Activated naive CD4-positive, alpha-beta T cell treated with anti-CD3 and anti-CD28 coated beads, Interleukin-2, amount 50 U/mL, for 24 hours (primary cell): ENCODE results near the gene SLX9.

ENCODE experiments used
- H3K27ac Mint-ChIP-seq: one replicate; pipeline ENCODE4 v1.8.0; 2021; ENCODE audit warnings: mild to moderate bottlenecking, mixed read lengths
- H3K27me3 Mint-ChIP-seq: one replicate; pipeline ENCODE4 v1.8.0; 2021; ENCODE audit warnings: mixed read lengths
- H3K36me3 Mint-ChIP-seq: one replicate; pipeline ENCODE4 v1.8.0; 2021; ENCODE audit warnings: mixed read lengths
- H3K4me1 Mint-ChIP-seq: one replicate; pipeline ENCODE4 v1.8.0; 2021; ENCODE audit warnings: mixed read lengths
- H3K4me3 Mint-ChIP-seq: one replicate; pipeline ENCODE4 v1.8.0; 2021; ENCODE audit warnings: mild to moderate bottlenecking, mixed read lengths
- H3K9me3 Mint-ChIP-seq: one replicate; pipeline ENCODE4 v1.8.0; 2021; ENCODE audit warnings: mixed read lengths

The SLX9 gene

GRCh38 chr21:45010860-45011259 is 71.0 kb downstream of the SLX9 start:
- Mint-ChIP-seq H3K36me3 (no peaks in the 10 kb centered on the region), H3K4me3 (no peak overlapping the region), H3K27ac (no peak overlapping the region), H3K4me1 (no peaks in the 10 kb centered on the region), H3K27me3 (peaks cover 5% of the 10 kb centered on the region), H3K9me3 (no peaks in the 10 kb centered on the region)

GRCh38 chr21:45011426-45011825 is 71.6 kb downstream of the SLX9 start:
- H3K36me3 Mint-ChIP-seq: no peaks in the 10 kb centered on the region
- no peak overlapping the region for H3K27ac Mint-ChIP-seq
- no peaks in the 10 kb centered on the region for H3K4me1 Mint-ChIP-seq
- H3K9me3 Mint-ChIP-seq: no peaks in the 10 kb centered on the region
- H3K4me3 Mint-ChIP-seq: no peak overlapping the region
- H3K27me3 Mint-ChIP-seq: peaks cover 6% of the 10 kb centered on the region

DNA sequence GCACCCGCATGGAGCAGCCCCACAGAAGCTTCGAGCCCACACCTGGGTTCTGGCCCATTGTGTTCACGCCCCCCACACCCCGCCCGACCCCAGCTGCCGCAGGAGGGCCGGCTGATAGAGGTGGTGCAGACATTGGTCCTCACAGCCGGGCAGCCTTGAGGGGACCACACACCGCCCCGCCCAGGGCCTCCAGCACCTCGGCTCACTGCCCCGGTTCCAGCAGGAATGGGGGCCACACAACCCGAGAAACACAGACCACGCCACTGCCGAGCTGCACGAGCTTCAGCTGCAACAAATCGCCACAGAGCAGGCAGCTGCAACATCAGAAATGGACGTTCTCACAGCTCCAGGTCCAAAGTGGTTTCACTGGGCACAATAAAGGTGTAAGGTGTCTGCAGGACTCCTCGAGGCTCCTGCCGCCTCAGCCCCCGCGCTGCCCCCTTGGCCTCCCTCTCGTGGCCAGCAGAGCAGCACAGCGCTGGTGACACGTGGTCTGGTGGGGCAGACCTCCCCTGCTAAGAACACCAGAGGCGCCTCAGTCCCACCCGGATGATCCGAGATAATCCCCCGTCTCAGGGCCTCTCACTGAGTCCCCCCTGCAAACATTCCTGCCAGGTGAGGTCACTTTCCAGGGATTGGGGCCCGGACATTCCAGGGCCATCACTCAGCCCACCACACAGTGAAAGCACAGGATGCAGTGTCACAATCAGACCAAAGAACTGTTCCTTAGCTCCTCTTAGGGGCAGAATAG is 72.3 kb downstream of the SLX9 start:
- Mint-ChIP-seq H3K4me3 (no peak overlapping the region), H3K27me3 (peaks cover 9% of the 10 kb centered on the region), H3K4me1 (no peaks in the 10 kb centered on the region), H3K27ac (no peak overlapping the region), H3K36me3 (no peaks in the 10 kb centered on the region), H3K9me3 (no peaks in the 10 kb centered on the region)

- H3K27ac Mint-ChIP-seq: no peak overlapping the region
- no peaks in the 10 kb centered on the region for H3K9me3 Mint-ChIP-seq
- peaks cover 14% of the 10 kb centered on the region for H3K27me3 Mint-ChIP-seq
- H3K4me3 Mint-ChIP-seq: no peak overlapping the region
- peaks cover 5% of the 10 kb centered on the region for H3K4me1 Mint-ChIP-seq
- no peaks in the 10 kb centered on the region for H3K36me3 Mint-ChIP-seq
These were observed 72.9 kb downstream of the SLX9 start for GRCh38 chr21:45012662-45013259.

- Mint-ChIP-seq H3K4me3 (no peak overlapping the region), H3K36me3 (no peaks in the 10 kb centered on the region), H3K27me3 (peaks cover 16% of the 10 kb centered on the region), H3K4me1 (peaks cover 8% of the 10 kb centered on the region), H3K9me3 (no peaks in the 10 kb centered on the region), H3K27ac (peak overlapping the region; percentile 59)
These were observed 73.5 kb downstream of the SLX9 start for GRCh38 chr21:45013260-45013841.

DNA sequence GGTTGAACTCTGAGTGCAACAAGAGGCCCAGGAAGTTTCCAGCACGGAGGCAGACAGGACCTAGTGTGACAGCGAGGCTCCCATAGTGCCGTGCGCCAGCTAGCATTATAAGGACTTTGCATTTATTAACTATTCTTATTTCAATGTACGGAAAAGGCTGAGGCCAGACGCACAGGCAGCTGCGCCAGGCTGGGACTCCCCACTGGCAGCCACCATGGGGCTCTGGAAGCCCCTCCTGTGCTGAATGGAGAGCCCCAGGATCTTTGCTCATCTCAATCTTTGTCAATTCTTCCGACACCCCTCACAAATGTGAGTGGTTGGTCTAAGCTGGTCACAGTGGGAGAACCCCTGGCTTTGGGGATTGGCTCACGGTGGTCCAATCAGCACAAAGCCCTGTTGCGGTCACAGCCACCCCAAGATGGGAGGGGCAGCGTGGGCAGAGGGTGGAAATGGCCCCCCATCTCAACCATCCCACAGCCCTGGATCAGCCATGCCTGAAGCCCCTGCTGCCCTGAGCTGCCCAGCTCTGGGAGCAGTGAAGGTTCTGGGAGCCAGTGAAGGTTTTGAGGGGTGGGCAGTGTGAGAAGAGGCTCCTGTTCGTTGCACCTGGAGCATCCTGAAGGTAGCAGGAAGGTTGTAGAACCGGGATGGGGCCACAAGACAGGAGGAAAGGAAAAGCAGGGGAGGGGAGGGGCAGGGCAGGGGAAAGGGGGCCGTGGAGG is 75.1 kb downstream of the SLX9 start:
- H3K36me3 Mint-ChIP-seq: no peaks in the 10 kb centered on the region
- peaks cover 8% of the 10 kb centered on the region for H3K4me1 Mint-ChIP-seq
- H3K4me3 Mint-ChIP-seq: no peak overlapping the region
- H3K27ac Mint-ChIP-seq: no peak overlapping the region
- no peaks in the 10 kb centered on the region for H3K9me3 Mint-ChIP-seq
- H3K27me3 Mint-ChIP-seq: peaks cover 19% of the 10 kb centered on the region

- Mint-ChIP-seq H3K27ac (no peak overlapping the region), H3K4me1 (peaks cover 8% of the 10 kb centered on the region), H3K27me3 (peaks cover 19% of the 10 kb centered on the region), H3K4me3 (no peak overlapping the region), H3K36me3 (no peaks in the 10 kb centered on the region), H3K9me3 (no peaks in the 10 kb centered on the region)
These were observed 75.6 kb downstream of the SLX9 start for GRCh38 chr21:45015469-45015860.

- Mint-ChIP-seq H3K27me3 (peaks cover 19% of the 10 kb centered on the region), H3K27ac (no peak overlapping the region)
These were observed 76.2 kb downstream of the SLX9 start for GRCh38 chr21:45016031-45016405.

DNA sequence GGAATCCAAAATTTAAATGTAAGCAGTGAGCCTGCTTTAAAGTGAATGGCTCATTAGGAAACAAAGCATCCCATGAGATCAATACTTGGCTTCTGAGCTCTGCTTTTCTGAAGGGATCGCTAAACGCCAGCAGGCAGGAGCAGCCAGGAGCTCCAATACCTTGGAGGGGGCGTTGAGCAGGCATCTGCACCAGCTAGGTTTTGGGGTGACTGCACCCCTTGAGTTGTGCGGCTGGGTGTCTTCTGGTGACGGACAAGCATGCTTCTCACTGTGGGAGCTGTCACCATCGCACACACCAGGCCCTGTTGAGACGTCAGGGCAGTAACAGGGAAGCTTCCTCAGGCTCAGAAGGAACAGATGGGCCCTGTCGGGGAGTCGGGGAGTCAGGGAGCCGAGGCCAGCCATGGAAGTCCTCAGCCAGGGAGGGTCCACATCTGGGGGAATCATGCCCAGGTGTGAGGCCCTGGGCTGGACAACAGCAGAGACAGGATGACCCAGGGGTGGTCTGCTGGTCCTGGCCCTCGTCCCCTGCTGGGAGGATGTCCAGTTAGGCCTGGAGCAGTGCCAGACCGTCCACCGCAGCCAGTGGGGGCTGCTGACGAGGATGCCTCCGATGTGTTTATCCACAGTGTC is 76.7 kb downstream of the SLX9 start:
- Mint-ChIP-seq H3K9me3 (no peaks in the 10 kb centered on the region), H3K27me3 (peaks cover 18% of the 10 kb centered on the region), H3K36me3 (no peaks in the 10 kb centered on the region), H3K27ac (no peak overlapping the region), H3K4me3 (no peak overlapping the region), H3K4me1 (peaks cover 8% of the 10 kb centered on the region)

More at GRCh38 chr21:45016031-45016405, 76.2 kb downstream of the SLX9 start:
- Mint-ChIP-seq H3K36me3 (no peaks in the 10 kb centered on the region), H3K4me3 (no peak overlapping the region), H3K4me1 (peaks cover 8% of the 10 kb centered on the region), H3K9me3 (no peaks in the 10 kb centered on the region)

- no peaks in the 10 kb centered on the region for H3K36me3 Mint-ChIP-seq
- H3K9me3 Mint-ChIP-seq: no peaks in the 10 kb centered on the region
- peaks cover 8% of the 10 kb centered on the region for H3K4me1 Mint-ChIP-seq
- H3K27ac Mint-ChIP-seq: no peak overlapping the region
- H3K4me3 Mint-ChIP-seq: peak overlapping the region; percentile 73
- peaks cover 18% of the 10 kb centered on the region for H3K27me3 Mint-ChIP-seq
These were observed 77.5 kb downstream of the SLX9 start for GRCh38 chr21:45017039-45017960.

- Mint-ChIP-seq H3K36me3 (no peaks in the 10 kb centered on the region), H3K4me1 (peaks cover 8% of the 10 kb centered on the region), H3K4me3 (peak overlapping the region; percentile 73), H3K9me3 (no peaks in the 10 kb centered on the region), H3K27me3 (peaks cover 18% of the 10 kb centered on the region), H3K27ac (no peak overlapping the region)
These were observed 78.6 kb downstream of the SLX9 start for GRCh38 chr21:45018131-45019075.

- Mint-ChIP-seq H3K27me3 (peaks cover 15% of the 10 kb centered on the region), H3K9me3 (peaks cover under 1% of the 10 kb centered on the region), H3K4me1 (peaks cover 8% of the 10 kb centered on the region), H3K27ac (no peak overlapping the region), H3K36me3 (no peaks in the 10 kb centered on the region), H3K4me3 (peak overlapping the region; percentile 42)
These were observed 79.5 kb downstream of the SLX9 start for GRCh38 chr21:45019076-45019886.

- Mint-ChIP-seq H3K4me3 (peak overlapping the region; percentile 42), H3K36me3 (no peaks in the 10 kb centered on the region), H3K4me1 (peaks cover 8% of the 10 kb centered on the region), H3K27ac (no peak overlapping the region), H3K27me3 (peaks cover 14% of the 10 kb centered on the region), H3K9me3 (peaks cover 4% of the 10 kb centered on the region)
These were observed 80.2 kb downstream of the SLX9 start for GRCh38 chr21:45019887-45020537.
